ENCODE measurements around the gene C14orf180.

The C14orf180 gene

DNA sequence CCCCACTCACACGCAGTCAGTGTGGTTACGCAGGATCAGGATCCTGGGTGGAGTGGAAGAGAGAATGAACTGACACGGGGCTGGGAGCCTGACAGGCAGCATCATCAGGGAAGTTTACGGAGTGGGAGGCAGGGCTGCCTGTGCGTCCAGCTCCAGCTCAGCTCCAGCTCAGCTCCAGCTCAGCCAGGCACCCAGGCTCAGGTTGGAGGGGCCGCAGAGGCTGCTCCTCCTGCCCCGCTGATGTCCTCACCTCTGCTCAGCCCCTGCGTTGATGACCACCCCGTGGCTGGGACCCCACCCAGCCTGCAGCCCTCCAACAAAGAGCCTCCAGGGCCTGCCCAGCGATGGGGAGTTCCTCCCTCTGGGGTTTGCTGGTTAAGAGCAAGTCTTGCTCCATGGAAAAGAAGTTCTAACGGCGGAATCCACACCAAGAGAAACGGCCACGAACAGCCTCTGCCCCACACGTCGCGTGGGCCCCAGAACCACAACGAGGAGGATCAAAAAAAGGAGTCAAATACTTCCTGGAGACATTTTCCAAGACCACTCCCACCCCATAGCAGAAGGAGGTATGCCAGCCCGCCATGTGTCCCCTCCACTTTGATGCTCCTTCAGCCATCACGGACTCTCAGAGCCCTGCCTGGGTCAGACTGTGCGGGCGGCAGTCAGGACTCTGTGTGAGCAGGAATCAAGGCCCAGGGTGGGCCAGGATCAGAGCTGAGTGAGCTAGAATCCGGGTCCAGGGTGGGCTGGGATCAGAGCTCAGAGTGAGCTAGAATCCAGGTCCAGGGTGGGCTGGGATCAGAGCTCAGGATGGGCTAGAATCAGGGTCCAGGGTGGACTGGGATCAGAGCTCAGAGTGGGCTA, 17.7 kb upstream of the C14orf180 start:
- TF ChIP-seq ZNF274 (IDR thresholded peaks at IDR 0.05; ENCODE audit: low read depth, low read length), result no peak
- H3K4me3 ChIP-seq (ENCODE audit: low read length), result no peak overlapping the region

GRCh38 chr14:104562606-104563005, 17.0 kb upstream of the C14orf180 start:
- no peak for TF ChIP-seq ZNF274 (IDR thresholded peaks at IDR 0.05; ENCODE audit: low read depth, low read length)

GRCh38 chr14:104563191-104563741, 16.3 kb upstream of the C14orf180 start:
- H3K4me3 ChIP-seq (ENCODE audit: low read length), result no peak overlapping the region
- TF ChIP-seq ZNF274 (IDR thresholded peaks at IDR 0.05; ENCODE audit: low read depth, low read length), result no peak

More at GRCh38 chr14:104562606-104563005, 17.0 kb upstream of the C14orf180 start:
- H3K4me3 ChIP-seq (ENCODE audit: low read length), result no peak overlapping the region

DNA sequence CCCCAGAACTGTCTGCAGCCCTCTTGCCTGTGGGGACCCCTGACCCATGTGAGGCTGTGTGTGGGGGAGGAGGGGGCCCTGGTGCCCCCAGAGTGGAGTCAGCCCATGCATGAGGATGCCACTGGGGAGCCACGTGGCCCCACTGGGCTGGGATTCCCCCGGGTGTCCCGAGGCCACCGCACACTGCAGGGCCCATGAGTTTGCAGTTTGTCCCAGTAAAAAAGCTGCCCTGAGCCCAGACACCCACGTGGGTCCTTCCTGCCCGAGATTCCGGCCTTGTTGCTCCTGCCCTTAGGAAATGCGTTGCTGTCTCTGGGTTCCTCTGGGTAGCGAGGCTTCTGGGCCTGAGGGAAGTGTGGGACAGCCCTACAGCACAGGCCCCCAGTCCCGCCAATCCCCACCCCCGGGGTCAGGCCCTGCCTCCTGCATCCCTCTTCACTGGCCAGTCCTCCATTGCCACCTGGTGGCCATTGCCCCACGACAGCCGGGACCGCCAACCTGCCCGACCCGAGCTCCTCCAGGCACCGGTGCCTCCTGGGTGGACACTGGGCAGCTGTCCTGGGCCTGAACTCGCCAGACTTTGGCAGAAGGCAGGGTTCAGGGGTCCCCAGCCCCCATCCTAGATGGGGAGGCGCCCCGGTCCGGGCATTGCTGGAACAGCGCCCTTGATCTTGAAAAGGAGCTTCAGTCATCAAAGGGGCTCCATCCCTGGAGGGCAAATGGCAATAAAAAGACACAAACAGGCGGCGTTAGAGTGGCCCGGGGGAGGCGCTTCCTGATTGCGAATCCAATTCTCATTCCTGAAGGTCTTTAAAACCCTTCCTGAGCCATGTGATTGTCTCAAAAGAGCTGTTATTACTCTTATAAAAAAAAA, 15.6 kb upstream of the C14orf180 start:
- no peak overlapping the region for H3K4me3 ChIP-seq (ENCODE audit: low read length)
- no peak for TF ChIP-seq ZNF274 (IDR thresholded peaks at IDR 0.05; ENCODE audit: low read depth, low read length)

GRCh38 chr14:104564744-104565679, 14.6 kb upstream of the C14orf180 start:
- TF ChIP-seq ZNF274 (IDR thresholded peaks at IDR 0.05; ENCODE audit: low read depth, low read length), result no peak
- H3K4me3 ChIP-seq (ENCODE audit: low read length), result no peak overlapping the region

GRCh38 chr14:104567141-104567956, 12.2 kb upstream of the C14orf180 start:
- H3K4me3 ChIP-seq (ENCODE audit: low read length), result no peak overlapping the region
- TF ChIP-seq ZNF274 (IDR thresholded peaks at IDR 0.05; ENCODE audit: low read depth, low read length), result no peak

DNA sequence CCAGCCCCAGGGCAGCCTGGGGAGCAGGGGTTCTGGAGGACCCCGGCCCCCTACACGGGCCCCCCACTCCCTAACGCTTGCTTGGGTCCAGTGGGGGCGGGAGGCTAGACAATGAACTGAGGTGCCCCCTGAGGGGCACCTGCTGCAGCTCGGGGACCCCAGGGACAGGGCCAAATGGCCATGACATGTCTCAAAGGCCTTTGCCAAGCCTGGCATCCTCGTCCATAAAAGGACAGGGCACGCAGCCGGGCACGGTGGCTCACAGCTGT, 11.7 kb upstream of the C14orf180 start:
- no peak overlapping the region for H3K4me3 ChIP-seq (ENCODE audit: low read length)
- TF ChIP-seq ZNF274 (IDR thresholded peaks at IDR 0.05; ENCODE audit: low read depth, low read length), result no peak

- TF ChIP-seq ZNF274 (IDR thresholded peaks at IDR 0.05; ENCODE audit: low read depth, low read length), result no peak
- H3K4me3 ChIP-seq (ENCODE audit: low read length), result no peak overlapping the region
These were observed 10.9 kb upstream of the C14orf180 start for GRCh38 chr14:104568620-104569019.

DNA sequence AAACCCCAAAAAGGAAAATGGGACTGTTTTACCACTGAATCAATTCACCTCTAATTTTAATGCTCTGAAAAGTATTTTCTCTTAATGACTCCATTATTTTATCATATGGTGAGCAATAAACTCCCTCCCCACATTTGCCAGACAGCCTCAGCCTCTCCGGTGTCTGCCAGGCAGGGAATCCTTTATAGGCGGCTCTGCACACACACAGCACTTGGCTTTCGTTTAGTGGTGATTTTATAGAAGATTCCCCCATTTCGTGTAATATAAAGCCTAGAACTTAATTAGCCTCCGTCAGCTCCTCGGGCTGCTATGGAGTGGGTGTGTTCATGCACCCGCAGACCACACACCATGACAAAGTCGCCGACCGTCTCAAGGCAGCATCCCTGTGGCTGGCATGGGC, 10.1 kb upstream of the C14orf180 start:
- H3K4me3 ChIP-seq (ENCODE audit: low read length), result no peak overlapping the region
- no peak for TF ChIP-seq ZNF274 (IDR thresholded peaks at IDR 0.05; ENCODE audit: low read depth, low read length)

- TF ChIP-seq ZNF274 (IDR thresholded peaks at IDR 0.05; ENCODE audit: low read depth, low read length), result no peak
These were observed 8.3 kb upstream of the C14orf180 start for GRCh38 chr14:104571246-104571645.

GRCh38 chr14:104572024-104572626, 7.4 kb upstream of the C14orf180 start:
- no peak for TF ChIP-seq ZNF274 (IDR thresholded peaks at IDR 0.05; ENCODE audit: low read depth, low read length)

More at GRCh38 chr14:104571246-104571645, 8.3 kb upstream of the C14orf180 start:
- H3K4me3 ChIP-seq (ENCODE audit: low read length), result no peak overlapping the region

DNA sequence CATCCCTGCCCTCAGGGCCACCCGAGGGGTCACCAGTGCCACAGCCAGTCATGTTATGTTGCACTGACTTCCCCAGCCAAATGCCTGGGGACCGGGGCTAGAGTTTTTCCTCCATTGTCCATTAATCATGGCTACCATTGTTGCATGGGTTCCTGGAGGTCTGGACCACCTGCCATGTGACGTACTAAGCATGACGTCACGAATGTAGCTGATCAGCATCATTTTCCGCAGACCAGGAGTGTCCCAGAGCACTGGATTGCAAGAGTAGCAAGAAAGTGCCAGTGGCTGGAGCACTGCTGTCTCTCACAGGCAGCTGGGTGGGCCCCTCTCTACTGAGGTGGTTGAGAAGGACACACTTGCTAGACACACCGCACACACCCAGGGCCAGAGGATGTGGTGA, 6.9 kb upstream of the C14orf180 start:
- TF ChIP-seq ZNF274 (IDR thresholded peaks at IDR 0.05; ENCODE audit: low read depth, low read length), result no peak
- no peak overlapping the region for H3K4me3 ChIP-seq (ENCODE audit: low read length)

More at GRCh38 chr14:104572024-104572626, 7.4 kb upstream of the C14orf180 start:
- H3K4me3 ChIP-seq (ENCODE audit: low read length), result no peak overlapping the region

Measured in GM08714 (cell line).